NB4 (cell line): ENCODE data around the gene CDKAL1.

Experiments
- DNase-seq: peaks from one replicate; pipeline ENCODE4 v3.0.0; 2010; ENCODE audit warnings: low read depth
- H3K4me3 ChIP-seq: one replicate; pipeline ENCODE4 v1.5.1; 2011; ENCODE audit warnings: mild to moderate bottlenecking, low read depth, low read length, moderate library complexity
- MYC ChIP-seq: IDR thresholded peaks from 2 replicates; pipeline ENCODE4 v1.6.1; 2011; ENCODE audit warnings: low read depth, low read length
- POLR2A ChIP-seq: IDR thresholded peaks from 2 replicates; pipeline ENCODE4 v1.6.1; 2011; ENCODE audit warnings: mild to moderate bottlenecking; ENCODE audit not compliant: insufficient read length; ENCODE audit errors: extremely low read depth
- TF ChIP-seq, protein P1 (sequence below): IDR thresholded peaks from 2 replicates; pipeline ENCODE4 v1.6.1; 2011; ENCODE audit warnings: low read depth, low read length
- TF ChIP-seq, protein P2 (sequence below): IDR thresholded peaks from one replicate; pipeline ENCODE4 v1.5.1; 2012; ENCODE audit warnings: low read depth, low read length

The CDKAL1 gene

DNA sequence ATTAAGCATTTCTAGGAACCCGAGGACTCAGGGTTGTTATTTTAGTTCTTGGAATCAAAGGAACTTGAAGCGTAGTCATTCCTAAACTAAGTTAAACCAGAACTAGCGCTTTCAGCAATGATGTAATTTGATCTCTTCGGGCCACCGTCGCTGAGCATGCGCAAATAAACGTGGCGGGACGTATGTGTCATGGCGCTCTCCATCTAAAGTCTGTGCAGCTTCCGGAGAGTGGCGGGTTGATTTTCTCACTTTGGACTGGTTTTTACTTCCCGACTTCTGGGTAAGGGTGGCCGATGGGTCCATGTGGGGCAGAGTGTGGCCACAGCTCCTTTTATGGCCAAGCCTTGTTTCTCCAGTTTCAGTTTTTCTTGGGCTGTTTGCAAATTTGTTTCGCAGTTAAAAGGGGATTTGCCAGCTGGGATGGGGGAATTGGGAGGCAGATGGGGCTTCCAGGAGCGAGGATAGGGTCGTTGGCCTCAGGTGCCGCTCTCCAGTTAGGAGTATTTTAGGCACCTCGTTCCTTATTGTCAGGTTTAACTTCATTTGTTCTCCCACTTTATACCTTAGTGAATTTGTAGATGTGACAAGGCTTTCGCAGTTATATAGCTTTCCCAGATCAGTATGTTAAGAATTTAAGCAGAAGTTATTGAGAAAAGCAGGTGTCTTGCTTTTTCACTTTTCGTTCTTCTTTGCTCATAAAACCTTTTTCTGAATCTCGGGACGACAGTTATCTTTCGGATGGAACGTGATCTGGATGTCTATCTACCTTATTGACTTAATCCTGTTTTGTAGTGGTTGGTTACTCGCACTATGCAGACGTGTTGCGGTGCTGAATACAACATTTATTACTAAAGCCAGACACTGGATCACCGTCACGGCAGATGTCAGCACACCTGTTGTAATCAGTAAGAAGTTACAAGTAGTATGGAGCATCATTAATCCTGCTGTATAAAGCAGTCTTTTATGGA is at the start of gene CDKAL1:
CDKAL1 (plus strand) TSS at position 163 of the 968 bp plus-strand sequence. CDS start 11,894 bp downstream, outside the sequence.
- peak within 1 kb of the TSS; percentile 67 for H3K4me3 ChIP-seq
- peak; percentile 95 for DNase-seq
- TF ChIP-seq POLR2A (peak; percentile 66), MYC (peak; percentile 41; the same call in 1 of the 2 replicates)
- TF ChIP-seq, protein P1, sequence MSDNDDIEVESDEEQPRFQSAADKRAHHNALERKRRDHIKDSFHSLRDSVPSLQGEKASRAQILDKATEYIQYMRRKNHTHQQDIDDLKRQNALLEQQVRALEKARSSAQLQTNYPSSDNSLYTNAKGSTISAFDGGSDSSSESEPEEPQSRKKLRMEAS: peak; percentile 52; the same call in 1 of the 2 replicates
- TF ChIP-seq, protein P2, sequence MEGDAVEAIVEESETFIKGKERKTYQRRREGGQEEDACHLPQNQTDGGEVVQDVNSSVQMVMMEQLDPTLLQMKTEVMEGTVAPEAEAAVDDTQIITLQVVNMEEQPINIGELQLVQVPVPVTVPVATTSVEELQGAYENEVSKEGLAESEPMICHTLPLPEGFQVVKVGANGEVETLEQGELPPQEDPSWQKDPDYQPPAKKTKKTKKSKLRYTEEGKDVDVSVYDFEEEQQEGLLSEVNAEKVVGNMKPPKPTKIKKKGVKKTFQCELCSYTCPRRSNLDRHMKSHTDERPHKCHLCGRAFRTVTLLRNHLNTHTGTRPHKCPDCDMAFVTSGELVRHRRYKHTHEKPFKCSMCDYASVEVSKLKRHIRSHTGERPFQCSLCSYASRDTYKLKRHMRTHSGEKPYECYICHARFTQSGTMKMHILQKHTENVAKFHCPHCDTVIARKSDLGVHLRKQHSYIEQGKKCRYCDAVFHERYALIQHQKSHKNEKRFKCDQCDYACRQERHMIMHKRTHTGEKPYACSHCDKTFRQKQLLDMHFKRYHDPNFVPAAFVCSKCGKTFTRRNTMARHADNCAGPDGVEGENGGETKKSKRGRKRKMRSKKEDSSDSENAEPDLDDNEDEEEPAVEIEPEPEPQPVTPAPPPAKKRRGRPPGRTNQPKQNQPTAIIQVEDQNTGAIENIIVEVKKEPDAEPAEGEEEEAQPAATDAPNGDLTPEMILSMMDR: no peak

DNA sequence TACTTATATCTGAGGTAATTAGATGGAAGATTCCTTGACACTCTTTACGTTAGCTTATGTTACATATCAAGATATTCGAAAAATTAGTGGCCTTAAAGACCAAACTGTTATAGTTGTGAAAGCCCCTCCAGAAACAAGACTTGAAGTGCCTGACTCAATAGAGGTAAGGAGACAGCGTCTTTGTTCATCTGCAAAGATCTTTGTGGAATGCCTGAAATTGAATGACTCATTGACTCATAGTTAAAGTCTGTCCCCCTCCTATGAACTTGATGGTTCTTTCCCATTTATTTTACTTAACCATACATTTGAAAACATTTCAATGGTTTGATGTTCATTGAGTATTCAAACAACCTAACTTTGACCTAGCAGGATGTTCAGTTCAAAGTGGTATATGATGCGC is 47.6 kb upstream of the CDKAL1 start:
- TF ChIP-seq, protein P1: no peak
- TF ChIP-seq POLR2A (no peak), MYC (no peak)
- TF ChIP-seq, protein P2: no peak
- DNase-seq: no peak
- no peak overlapping the region for H3K4me3 ChIP-seq

DNA sequence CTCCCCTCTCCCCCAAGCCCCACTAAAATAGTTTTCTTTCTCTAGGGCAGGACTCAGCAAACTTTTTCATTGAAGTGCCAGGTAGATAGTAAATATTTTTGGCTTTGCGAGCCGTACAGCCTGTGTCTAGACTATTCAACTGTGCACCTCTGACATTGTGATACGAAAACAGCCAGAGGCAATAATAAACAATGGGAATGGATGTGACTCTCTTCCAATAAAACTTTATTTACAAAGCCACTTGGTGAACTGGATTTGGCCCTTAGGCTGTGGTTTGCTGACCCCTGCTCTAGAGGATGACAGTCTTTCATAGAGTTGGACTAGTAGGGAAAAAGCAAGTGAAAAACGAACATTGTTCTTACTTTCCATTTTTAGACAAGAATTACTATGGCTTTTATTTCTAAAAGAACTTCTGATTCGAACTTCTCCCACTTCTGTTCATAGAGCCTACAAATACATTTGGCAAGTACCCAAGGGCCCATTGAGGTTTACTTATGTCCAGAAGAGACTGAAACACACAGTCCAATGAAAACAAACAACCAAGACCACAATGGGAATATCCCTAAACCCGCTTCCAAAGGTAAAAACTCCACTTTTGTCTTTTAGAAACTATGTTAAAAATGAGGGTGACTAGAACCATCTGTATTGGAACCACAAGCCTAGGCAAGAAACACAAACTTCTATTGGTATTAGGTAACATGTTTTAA is 46.4 kb upstream of the CDKAL1 start:
- H3K4me3 ChIP-seq: no peak overlapping the region
- TF ChIP-seq, protein P2: no peak
- no peak for TF ChIP-seq MYC
- no peak for TF ChIP-seq POLR2A
- TF ChIP-seq, protein P1: no peak

GRCh38 chr6:20490591-20490990 is 43.7 kb upstream of the CDKAL1 start:
- TF ChIP-seq MYC (no peak), POLR2A (no peak)
- TF ChIP-seq, protein P2: no peak
- TF ChIP-seq, protein P1: no peak
- no peak overlapping the region for H3K4me3 ChIP-seq
- no peak for DNase-seq

More for the DNA sequence above, 46.4 kb upstream of the CDKAL1 start:
- DNase-seq: no peak

DNA sequence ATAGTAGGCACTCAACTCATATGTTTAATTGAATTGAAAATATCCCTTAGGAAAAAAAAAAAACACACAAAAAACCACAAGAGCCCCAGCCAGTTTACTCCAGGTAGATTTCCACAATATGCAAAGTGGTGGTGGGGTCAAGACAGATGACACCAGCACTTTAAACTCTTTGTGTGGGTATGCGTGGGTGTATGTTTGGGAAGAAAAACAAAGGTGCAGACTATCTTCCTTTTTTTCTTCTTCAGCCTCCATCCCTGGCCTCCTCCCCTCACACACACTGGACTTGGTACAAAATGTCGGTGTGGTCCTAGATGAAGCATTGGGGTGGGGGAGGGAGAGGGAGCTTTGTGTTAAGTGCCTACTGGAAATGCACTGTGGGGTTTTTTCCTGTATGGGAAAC is 42.2 kb upstream of the CDKAL1 start:
- DNase-seq: no peak
- TF ChIP-seq, protein P1: no peak
- TF ChIP-seq POLR2A (no peak), MYC (no peak)
- TF ChIP-seq, protein P2: no peak
- no peak overlapping the region for H3K4me3 ChIP-seq
